Esophagus muscularis mucosa (tissue), 4 donors: ENCODE data around the gene SNX8. TPM values are rescaled to one million over a fixed set of nuclear protein-coding genes. Genes with fewer than 3 reads are reported as not detected.
A peak's percentile ranks its signal among the peaks of the same experiment; 100 is the strongest.

Experiments used
- DNase-seq: peaks from one replicate; pipeline ENCODE4 v3.0.0-alpha.2; 2017; ENCODE audit errors: extremely low spot score
- H3K27ac ChIP-seq, 4 donors: fragments of 200-600 bp; sonication (generic); replicated peaks in 1 of 4; 1 replicate in 3 of 4; 2 replicates in 1 of 4; pipeline ENCODE4 v1.5.1; 2016 to 2019; ENCODE audit warnings: mild to moderate bottlenecking in 1 of 4
- H3K27me3 ChIP-seq, 4 donors: fragments of 200-600 bp; sonication (generic); one replicate each; pipeline versions ENCODE4 v1.5.1 to v1.6.0; 2016 to 2019
- H3K36me3 ChIP-seq, 4 donors: fragments of 200-600 bp; sonication (generic); one replicate each; pipeline ENCODE4 v1.5.1; 2016 to 2019
- H3K4me1 ChIP-seq, 4 donors: fragments of 200-600 bp; sonication (generic); one replicate each; pipeline ENCODE4 v1.5.1; 2016 to 2019
- H3K4me3 ChIP-seq, 4 donors: fragments of 200-600 bp; sonication (generic); 1 replicate in 2 of 4; 2 replicates in 2 of 4; pipeline ENCODE4 v1.5.1; 2016 to 2019; ENCODE audit warnings: mild to moderate bottlenecking in 4 of 4, moderate library complexity in 1 of 4
- H3K9me3 ChIP-seq, 4 donors: fragments of 200-600 bp; sonication (generic); 1 replicate in 3 of 4; 2 replicates in 1 of 4; pipeline ENCODE4 v1.5.1; 2016 to 2019
- EP300 ChIP-seq: sonication (generic); formaldehyde crosslinking; IDR thresholded peaks from one replicate; pipeline ENCODE4 v1.6.1; 2017; ENCODE audit warnings: antibody characterized with exemption
- POLR2A ChIP-seq: fragments of 450-650 bp; IDR thresholded peaks from one replicate; pipeline ENCODE4 v1.6.1; 2017; ENCODE audit warnings: antibody characterized with exemption, moderate library complexity, mild to moderate bottlenecking, low read depth
- POLR2AphosphoS5 ChIP-seq, 2 donors: sonication (generic); formaldehyde crosslinking; IDR thresholded peaks; one replicate each; pipeline ENCODE4 v1.6.1; 2017; ENCODE audit warnings: antibody characterized with exemption in 2 of 2
- WGBS: methylation state at CpG from one replicate; pipeline ENCODE4 v1.1.5; 2018; 5-methylcytosine and 5-hydroxymethylcytosine counted together
- intact Hi-C: fragments of 100-400 bp; cut with DNase I; formaldehyde crosslinking; loops from one replicate; pipeline ENCODE4 v1.15.1; 2023
- total RNA-seq, 4 donors: library from RNA; depleted of rRNA; stranded (reverse); fragments of >200 nt; gene quantifications; one replicate each; pipeline versions ENCODE4 v1.1.0 to v1.2.1, GENCODE V29; 2016
- TF ChIP-seq, protein P1 (sequence below), 3 experiments: fragments of 200-600 bp in 2 of 3; fragments of 450-650 bp in 1 of 3; sonication (generic) in 2 of 3; IDR thresholded peaks; one replicate each; pipeline ENCODE4 v1.5.1; 2017 to 2019; ENCODE audit warnings: antibody characterized with exemption in 3 of 3, mild to moderate bottlenecking in 2 of 3, moderate library complexity in 1 of 3

The SNX8 gene
- total RNA-seq, 4 donors from 2014 or later = 6.8 to 9.9 (median 8.7) TPM

DNA sequence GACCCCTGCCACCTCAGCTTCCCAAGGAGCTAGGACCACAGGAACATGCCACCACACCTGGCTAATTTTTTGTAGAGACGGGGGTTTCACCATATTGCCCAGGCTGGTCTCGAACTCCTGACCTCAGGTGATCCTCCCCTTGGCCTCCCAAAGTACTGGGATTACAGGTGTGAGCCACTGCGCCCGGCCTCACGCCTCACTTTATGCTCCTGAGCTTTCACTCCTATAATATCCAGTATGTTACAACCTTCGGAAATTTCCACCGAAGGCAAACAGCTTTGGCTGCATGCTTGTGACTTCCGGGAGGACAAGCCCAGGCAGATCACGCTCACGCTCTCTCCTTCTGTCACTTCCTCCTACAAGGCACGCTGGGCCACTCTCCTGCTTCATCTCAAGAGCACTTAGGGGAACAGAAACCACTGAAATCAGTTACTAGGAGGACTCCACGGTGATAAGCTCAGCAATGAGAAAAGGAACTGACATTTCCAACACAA lies 77.1 kb downstream of the SNX8 start:
- H3K4me1 ChIP-seq = peaks cover 18 to 32% (median 24%) of the 10 kb centered on the region in 4 donors
- H3K4me3 ChIP-seq = no peak overlapping the region
- peak overlapping the region in 3 of 4 donors; percentile 22 to 57 (median 28) for H3K27ac ChIP-seq
- TF ChIP-seq EP300 = no peak
- intact Hi-C loops = no loop called here
- H3K27me3 ChIP-seq = no peaks in the 10 kb centered on the region
- H3K36me3 ChIP-seq = peaks cover 30 to 57% (median 44%) of the 10 kb centered on the region in 4 donors
- WGBS = 90% methylated on average over 12 of the region's 12 CpGs
- H3K9me3 ChIP-seq = no peaks in the 10 kb centered on the region
- DNase-seq = no peak

DNA sequence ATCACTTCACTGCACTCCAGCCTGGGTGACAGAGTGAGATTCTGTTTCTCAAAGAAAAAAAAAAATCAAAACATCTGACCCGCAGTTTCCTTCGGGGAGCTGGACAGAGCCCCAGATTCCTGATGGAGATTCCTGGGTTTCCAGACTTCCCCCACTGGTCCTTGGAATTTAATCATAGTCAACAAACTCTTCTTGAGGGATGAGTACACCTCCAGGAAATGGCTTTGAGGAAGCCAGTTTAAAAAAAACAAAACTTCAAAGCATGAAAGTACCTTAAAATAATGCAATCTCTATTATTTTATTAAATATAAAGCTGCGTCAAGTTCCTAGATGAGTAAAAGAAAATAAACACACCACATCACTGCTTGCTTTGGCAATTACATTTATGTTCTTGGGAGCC lies 80.3 kb downstream of the SNX8 start:
- Histone ChIP-seq H3K4me3 (no peak overlapping the region), H3K27ac (no peak overlapping the region), H3K27me3 (no peaks in the 10 kb centered on the region), H3K4me1 (peaks cover 24 to 45% (median 34%) of the 10 kb centered on the region in 4 donors), H3K36me3 (peaks cover 22 to 60% (median 51%) of the 10 kb centered on the region in 4 donors), H3K9me3 (no peaks in the 10 kb centered on the region)
- TF ChIP-seq, protein P1, sequence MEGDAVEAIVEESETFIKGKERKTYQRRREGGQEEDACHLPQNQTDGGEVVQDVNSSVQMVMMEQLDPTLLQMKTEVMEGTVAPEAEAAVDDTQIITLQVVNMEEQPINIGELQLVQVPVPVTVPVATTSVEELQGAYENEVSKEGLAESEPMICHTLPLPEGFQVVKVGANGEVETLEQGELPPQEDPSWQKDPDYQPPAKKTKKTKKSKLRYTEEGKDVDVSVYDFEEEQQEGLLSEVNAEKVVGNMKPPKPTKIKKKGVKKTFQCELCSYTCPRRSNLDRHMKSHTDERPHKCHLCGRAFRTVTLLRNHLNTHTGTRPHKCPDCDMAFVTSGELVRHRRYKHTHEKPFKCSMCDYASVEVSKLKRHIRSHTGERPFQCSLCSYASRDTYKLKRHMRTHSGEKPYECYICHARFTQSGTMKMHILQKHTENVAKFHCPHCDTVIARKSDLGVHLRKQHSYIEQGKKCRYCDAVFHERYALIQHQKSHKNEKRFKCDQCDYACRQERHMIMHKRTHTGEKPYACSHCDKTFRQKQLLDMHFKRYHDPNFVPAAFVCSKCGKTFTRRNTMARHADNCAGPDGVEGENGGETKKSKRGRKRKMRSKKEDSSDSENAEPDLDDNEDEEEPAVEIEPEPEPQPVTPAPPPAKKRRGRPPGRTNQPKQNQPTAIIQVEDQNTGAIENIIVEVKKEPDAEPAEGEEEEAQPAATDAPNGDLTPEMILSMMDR (IDR thresholded peaks at IDR 0.05) = no peak
- no peak for TF ChIP-seq POLR2AphosphoS5 (IDR thresholded peaks at IDR 0.05)
- TF ChIP-seq EP300 = no peak
- no peak for TF ChIP-seq POLR2A
- DNase-seq = no peak
- 80% methylated on average over 3 of the region's 3 CpGs for WGBS
- intact Hi-C loops = no loop called here

DNA sequence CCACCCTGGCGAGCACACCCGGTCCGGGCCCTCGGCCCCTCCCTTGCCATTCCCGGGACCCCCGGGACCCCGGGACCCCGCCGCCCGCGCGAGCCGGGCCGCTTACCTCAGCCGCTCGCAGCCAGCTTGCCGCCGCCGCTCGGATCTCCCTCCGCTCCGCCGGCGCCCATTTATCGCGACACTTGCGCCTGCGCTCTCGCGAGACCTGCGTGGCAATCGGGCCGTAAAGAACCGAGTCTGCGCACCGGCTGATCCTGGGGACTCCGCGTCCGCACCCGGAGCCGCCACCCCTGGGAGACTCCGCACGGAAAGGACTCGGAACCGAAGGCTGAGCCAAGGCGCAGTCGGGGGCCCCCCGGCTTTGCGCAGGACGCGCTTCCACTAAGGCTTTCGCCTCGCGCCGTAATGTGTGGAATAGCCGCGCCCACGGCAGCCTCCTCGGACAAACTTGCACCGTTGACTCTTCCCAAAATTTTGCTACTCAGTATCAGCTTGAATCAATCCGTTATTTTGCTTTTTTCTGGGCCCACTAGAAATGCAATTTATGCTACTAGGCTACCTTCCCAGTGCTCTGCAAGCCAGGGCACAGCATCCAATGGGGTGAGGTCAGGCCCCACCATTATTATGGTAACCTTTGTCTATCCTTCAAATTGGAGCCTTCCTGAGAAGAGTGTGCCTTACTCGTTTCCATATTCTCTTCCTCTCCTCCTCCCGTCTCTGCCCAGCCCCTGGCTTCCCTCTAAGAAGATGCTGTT lies 81.3 kb downstream of the SNX8 start, which contains the start of gene MAD1L1:
Gene MAD1L1 (minus strand): TSS at position 180 of the 755 bp plus-strand sequence. CDS start 2,812 bp downstream, outside the sequence.
- TF ChIP-seq POLR2A (no peak), POLR2AphosphoS5 (IDR thresholded peaks at IDR 0.05) (peak in 1 of 2 donors; percentile 68)
- 0% methylated on average over 4 of the region's 63 CpGs for WGBS
- intact Hi-C loops = no loop called here
- no peaks in the 10 kb centered on the region for H3K27me3 ChIP-seq
- no peaks in the 10 kb centered on the region for H3K9me3 ChIP-seq
- peak within 1 kb of the TSS; percentile 71 to 100 (median 95) for H3K4me3 ChIP-seq
- H3K36me3 ChIP-seq = peaks cover 18 to 59% (median 46%) of the 10 kb centered on the region in 4 donors
- peak; percentile 96 for DNase-seq
- peaks cover 24 to 45% (median 34%) of the 10 kb centered on the region in 4 donors for H3K4me1 ChIP-seq
- H3K27ac ChIP-seq = peak within 1 kb of the TSS; percentile 71 to 84 (median 81)

GRCh38 chr7:2231992-2232765 lies 82.1 kb downstream of the SNX8 start:
- Histone ChIP-seq H3K9me3 (no peaks in the 10 kb centered on the region), H3K4me1 (peaks cover 24 to 45% (median 34%) of the 10 kb centered on the region in 4 donors), H3K27ac (peak overlapping the region; percentile 71 to 84 (median 81)), H3K4me3 (peak overlapping the region; percentile 71 to 100 (median 95)), H3K27me3 (no peaks in the 10 kb centered on the region), H3K36me3 (peaks cover 21 to 59% (median 45%) of the 10 kb centered on the region in 4 donors)
- intact Hi-C loops = no loop called here
- no peak for DNase-seq
- WGBS = 3% methylated on average over 32 of the region's 46 CpGs
- TF ChIP-seq EP300 (no peak), POLR2A (no peak), POLR2AphosphoS5 (IDR thresholded peaks at IDR 0.05) (no peak)
- TF ChIP-seq, protein P1 (IDR thresholded peaks at IDR 0.05) = no peak

DNA sequence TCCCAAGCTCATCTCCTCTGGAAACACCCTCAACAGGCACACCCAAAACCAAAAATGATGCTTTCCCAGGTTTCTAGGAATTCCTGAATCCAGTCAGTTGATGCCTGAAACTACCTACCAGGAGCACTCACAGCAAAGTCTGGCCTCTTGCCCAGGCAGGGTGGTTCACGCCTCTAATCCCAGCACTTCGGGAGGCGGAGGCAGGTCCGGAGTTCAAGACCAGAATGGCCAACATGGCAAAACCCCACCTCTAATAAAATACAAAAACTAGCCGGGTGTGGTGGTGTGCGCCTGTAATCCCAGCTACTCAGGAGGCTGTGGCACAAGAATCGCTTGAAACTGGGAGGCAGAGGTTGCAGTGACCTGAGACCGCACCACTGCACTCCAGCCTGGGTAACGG lies 83.4 kb downstream of the SNX8 start:
- Histone ChIP-seq H3K4me3 (no peak overlapping the region), H3K27ac (no peak overlapping the region), H3K4me1 (peaks cover 24 to 45% (median 34%) of the 10 kb centered on the region in 4 donors), H3K36me3 (peaks cover 19 to 59% (median 50%) of the 10 kb centered on the region in 4 donors), H3K9me3 (no peaks in the 10 kb centered on the region), H3K27me3 (no peaks in the 10 kb centered on the region)
- intact Hi-C loops = no loop called here
- WGBS = 90% methylated on average over 9 of the region's 9 CpGs
- no peak for DNase-seq
- TF ChIP-seq POLR2AphosphoS5 (IDR thresholded peaks at IDR 0.05) = no peak
- no peak for TF ChIP-seq POLR2A
- TF ChIP-seq EP300 = no peak
- TF ChIP-seq, protein P1 (IDR thresholded peaks at IDR 0.05) = no peak
